Measurements from ENCODE around the gene SMAD6. TPM values are rescaled to one million over a fixed set of nuclear protein-coding genes. Genes with fewer than 3 reads are reported as not detected.

SMAD6 gene
- total and polyA plus RNA-seq, 9 of the 15 experiments (the other 6 are each of a cell fraction or from before 2014, with no cell fraction given) = 0.10 to 15.5 (median 3.7) TPM

- BruUV-seq (replicated peaks) = no TSS peak
- WGBS (ENCODE audit: insufficient coverage, low coverage, missing lambda C conversion rate) = 57% methylated on average over 8 of the region's 8 CpGs
- H3K9me3 ChIP-seq (replicated peaks; ENCODE audit: control insufficient read depth, insufficient read depth, low read depth, low read length) = no peaks in the 10 kb centered on the region
- TF ChIP-seq CSDE1 (IDR thresholded peaks at IDR 0.05) (no peak), U2AF2 (optimal IDR thresholded peaks at IDR 0.05; ENCODE audit: low read depth, low read length) (no peak), ZNF75A (CRISPR knock-in tag; IDR thresholded peaks at IDR 0.05) (no peak), ZKSCAN3 (CRISPR knock-in tag; IDR thresholded peaks at IDR 0.05) (no peak), MITF (IDR thresholded peaks at IDR 0.05) (no peak), BMI1 (IDR thresholded peaks at IDR 0.05; ENCODE audit: low read length) (no peak), UBTF (IDR thresholded peaks at IDR 0.05; ENCODE audit: borderline replicate concordance in 1 of 2, low read depth in 2 of 2, low read length in 2 of 2) (no peak), GATAD2B (IDR thresholded peaks at IDR 0.05; ENCODE audit: borderline replicate concordance) (no peak), BACH1 (tag; IDR thresholded peaks at IDR 0.05) (no peak), MEF2A (IDR thresholded peaks at IDR 0.05; ENCODE audit: control insufficient read depth, low read depth, low read length) (no peak), ZKSCAN1 (IDR thresholded peaks at IDR 0.05; ENCODE audit: low read depth, low read length) (no peak), CBFA2T2 (conservative IDR thresholded peaks at IDR 0.05) (no peak), CLOCK (CRISPR knock-in tag; IDR thresholded peaks at IDR 0.05; ENCODE audit: borderline replicate concordance) (no peak), E2F1 (CRISPR knock-in tag; IDR thresholded peaks at IDR 0.05) (no peak), CREBBP (IDR thresholded peaks at IDR 0.05; ENCODE audit: low read depth, low read length) (no peak), HSF4 (CRISPR knock-in tag; IDR thresholded peaks at IDR 0.05; ENCODE audit: borderline replicate concordance) (no peak), TAF15 (IDR thresholded peaks at IDR 0.05; ENCODE audit: low read depth, low read length) (no peak), TRIM28 (IDR thresholded peaks at IDR 0.05) (no peak)
These were observed 120.1 kb downstream of the SMAD6 start for GRCh38 chr15:66822114-66822513.

More at GRCh38 chr15:66822114-66822513, 120.1 kb downstream of the SMAD6 start:
- Histone ChIP-seq H3K27me3 (ENCODE audit: control insufficient read depth in 2 of 2, insufficient read depth in 2 of 2, low read length in 2 of 2) (peaks cover 0 to 13% of the 10 kb centered on the region in 2 experiments; a peak in 2 of 5 replicates), H4K20me1 (replicated peaks; ENCODE audit: control insufficient read depth, insufficient read depth, low read length) (no peaks in the 10 kb centered on the region), H3K79me2 (ENCODE audit: control insufficient read depth, insufficient read depth, low read length) (no peaks in the 10 kb centered on the region), H3K9me1 (ENCODE audit: control insufficient read depth, insufficient read depth, low read length) (no peaks in the 10 kb centered on the region), H3K9ac (ENCODE audit: insufficient read depth in 1 of 2, low read depth in 2 of 2, low read length in 2 of 2) (no peak overlapping the region), H3K4me2 (ENCODE audit: insufficient read depth, low read length) (no peak overlapping the region), H3K36me3 (ENCODE audit: control insufficient read depth, insufficient read depth, low read length) (no peaks in the 10 kb centered on the region), H2AFZ (ENCODE audit: low read depth, low read length) (no peak overlapping the region), H3K4me3 (no peak overlapping the region), H3K4me1 (replicated peaks in 1 of 2; ENCODE audit: control insufficient read depth in 2 of 2, insufficient read depth in 2 of 2, low read length in 2 of 2) (peaks cover 0 to 3% of the 10 kb centered on the region in 2 experiments; a peak in 2 of 5 replicates), H3K27ac (ENCODE audit: extremely low read depth, low read depth, low read length) (no peak overlapping the region)
- ATAC-seq = no peak
- intact Hi-C loops (cut with micrococcal nuclease) = no loop called here
- ChIA-PET POLR2A (no interaction called here), CTCF (ENCODE audit: low intra/inter-chr PET ratio) (no interaction called here)
- no peak for DNase-seq (ENCODE audit: extremely low read depth in 1 of 4, low spot score in 3 of 4)
- in situ Hi-C loops (cut with MboI) = no loop called here
- no peak for FAIRE-seq

All from K562 (cell line).